ENCODE data around the gene RPS6KA1.

- TF ChIP-seq NR0B1 (IDR thresholded peaks at IDR 0.05; ENCODE audit: partially characterized antibody) (no peak), CTCF (IDR thresholded peaks at IDR 0.05 in 2 of 3, conservative IDR thresholded peaks at IDR 0.05 in 1 of 3; ENCODE audit: insufficient read depth in 2 of 3, low read depth in 1 of 3, low read length in 3 of 3) (no peak), HLTF (IDR thresholded peaks at IDR 0.05) (no peak), USF1 (CRISPR knock-in tag; IDR thresholded peaks at IDR 0.05) (no peak), NFRKB (IDR thresholded peaks at IDR 0.05; ENCODE audit: low read depth) (no peak), CEBPZ (IDR thresholded peaks at IDR 0.05; ENCODE audit: borderline replicate concordance, low read depth, low read length) (no peak), STAT6 (CRISPR knock-in tag; IDR thresholded peaks at IDR 0.05) (no peak), BRD9 (IDR thresholded peaks at IDR 0.05; ENCODE audit: low read depth, partially characterized antibody) (no peak)
Measured at GRCh38 chr1:26618561-26618960, 89.0 kb downstream of the RPS6KA1 start.
